ENCODE measurements around the gene PLXNA2.

The PLXNA2 gene

DNA sequence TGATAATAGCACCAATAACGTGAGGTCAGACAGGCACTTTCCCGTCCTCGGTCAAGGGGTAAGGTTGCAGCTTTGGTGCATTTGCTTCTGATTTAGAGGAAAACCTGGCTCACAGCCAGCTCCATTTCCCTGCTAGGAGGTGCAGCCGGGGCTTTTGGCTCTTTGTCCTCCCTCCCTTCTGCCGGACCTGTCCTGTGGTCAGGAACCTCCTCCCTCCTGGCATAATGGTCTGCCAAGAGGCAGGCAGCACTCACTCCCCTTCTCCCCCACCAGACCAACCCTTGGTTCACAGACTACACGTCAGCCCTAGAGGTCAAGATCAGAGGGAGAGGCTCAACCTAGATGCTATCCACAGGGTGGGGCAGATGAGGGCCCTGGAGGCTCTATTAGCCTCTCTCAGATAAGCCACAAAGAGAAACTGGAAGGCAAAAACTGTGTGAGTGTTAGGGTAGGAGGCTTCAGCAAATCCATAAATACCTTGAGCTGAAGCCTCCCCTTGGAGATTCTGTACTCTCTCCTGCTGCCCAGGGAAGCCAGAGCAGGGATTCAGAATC lies 64.8 kb downstream of the PLXNA2 start:
- DNase-seq = no peak

DNA sequence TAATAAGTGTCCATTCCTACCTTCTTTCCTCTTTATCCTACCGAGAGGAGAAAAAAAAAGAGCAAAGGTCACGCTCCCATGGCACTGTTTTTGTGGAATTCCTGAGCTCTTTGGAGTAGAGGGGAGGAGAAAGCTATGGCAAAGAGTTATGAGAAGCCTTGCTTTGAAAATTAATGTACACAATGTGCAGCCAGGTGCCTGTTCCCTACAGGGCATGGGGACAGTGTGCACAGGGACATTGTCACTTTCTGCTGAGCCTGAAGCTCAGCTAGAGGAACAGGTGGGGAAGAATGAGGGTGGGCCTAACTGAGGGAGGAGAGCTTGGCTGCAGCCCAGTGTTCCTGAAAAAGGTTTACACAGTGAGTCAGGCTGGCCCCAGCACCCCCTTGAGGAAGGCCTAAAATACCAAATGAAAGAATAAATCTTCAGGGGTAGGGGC lies 66.1 kb downstream of the PLXNA2 start:
- DNase-seq = no peak

GRCh38 chr1:208177656-208178055 lies 66.5 kb downstream of the PLXNA2 start:
- DNase-seq = no peak

DNA sequence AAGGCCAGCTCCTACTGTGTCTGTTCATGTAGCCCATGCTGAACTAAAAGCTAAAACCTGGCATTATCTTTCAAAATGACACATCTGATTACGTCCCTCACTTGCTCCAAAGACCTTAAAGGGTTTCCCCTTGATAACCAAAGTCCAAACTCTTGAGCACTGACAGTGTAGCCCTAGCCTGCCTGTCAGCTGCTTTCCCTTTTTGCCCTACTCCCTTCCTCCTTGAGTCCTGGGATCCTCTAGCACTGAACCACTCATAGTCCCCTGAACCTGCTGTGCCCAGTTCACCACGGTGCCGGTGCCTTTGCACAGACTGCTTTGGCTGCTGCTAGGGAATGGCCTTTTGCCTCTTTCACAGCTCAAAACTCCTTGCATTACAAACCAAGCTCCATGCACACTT lies 67.5 kb downstream of the PLXNA2 start:
- no peak for DNase-seq

GRCh38 chr1:208175508-208175895 lies 68.7 kb downstream of the PLXNA2 start:
- DNase-seq = no peak

- DNase-seq = no peak
These were observed 69.3 kb downstream of the PLXNA2 start for GRCh38 chr1:208174731-208175507.

DNA sequence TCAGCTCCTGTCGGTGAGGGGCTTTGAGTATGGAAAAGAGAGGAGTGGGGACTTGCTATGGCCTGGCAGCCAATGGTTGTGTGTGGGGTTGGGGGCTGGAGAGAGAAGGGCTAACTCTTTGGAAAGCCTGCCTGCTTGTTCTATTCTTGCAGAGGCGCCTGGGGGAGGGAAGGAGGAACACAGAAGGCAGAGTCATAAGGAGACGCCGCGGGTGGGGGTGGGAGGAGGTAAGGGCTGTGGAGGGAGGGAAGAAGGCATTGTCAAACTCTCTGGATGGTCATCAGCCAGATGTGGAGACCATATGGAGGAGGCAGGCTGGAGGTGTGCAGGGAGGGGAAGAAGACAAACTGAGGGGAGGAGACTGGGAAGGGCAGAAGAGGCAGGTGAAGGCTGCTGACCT lies 70.0 kb downstream of the PLXNA2 start:
- no peak for DNase-seq

- DNase-seq = no peak
These were observed 70.4 kb downstream of the PLXNA2 start for GRCh38 chr1:208173749-208174148.

- no peak for DNase-seq
These were observed 71.6 kb downstream of the PLXNA2 start for GRCh38 chr1:208172423-208173145.

DNA sequence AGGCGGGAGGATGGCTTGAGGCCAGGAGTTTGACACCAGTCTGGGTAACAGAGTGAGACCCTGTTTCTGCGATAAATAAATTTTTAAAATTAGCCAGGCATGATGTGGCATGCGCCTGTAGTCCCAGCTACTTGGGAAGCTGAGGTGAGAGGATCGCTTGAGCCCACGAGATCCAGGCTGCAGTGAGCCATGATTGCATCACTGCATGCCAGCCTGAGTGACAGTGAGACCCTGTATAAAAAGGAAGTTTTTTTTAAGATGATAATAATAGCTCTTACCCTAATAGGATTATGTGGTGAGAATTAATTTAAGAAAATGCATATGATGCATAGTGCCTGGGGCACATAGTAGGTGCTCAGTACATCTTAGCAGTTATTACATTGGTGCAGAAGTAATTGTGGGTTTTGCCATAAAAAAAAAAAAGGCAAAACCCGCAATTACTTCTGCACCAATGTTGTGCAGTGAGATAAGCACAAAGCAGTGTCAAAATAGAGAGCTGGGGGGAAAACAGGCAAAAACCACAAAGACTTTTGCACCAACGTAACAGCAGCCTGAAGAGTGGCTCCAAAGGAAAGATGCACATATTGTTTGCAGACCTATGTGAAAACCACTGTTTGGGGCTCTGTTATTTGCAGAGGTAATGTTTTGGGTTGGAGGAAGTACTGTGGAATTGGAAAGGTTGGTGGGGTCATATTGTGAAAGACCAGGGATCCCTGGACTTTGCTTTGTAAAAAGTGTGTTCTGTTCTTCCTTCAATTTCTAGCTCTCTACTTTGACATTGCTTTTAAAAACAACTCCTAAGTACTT lies 72.4 kb downstream of the PLXNA2 start:
- no peak for DNase-seq

DNA sequence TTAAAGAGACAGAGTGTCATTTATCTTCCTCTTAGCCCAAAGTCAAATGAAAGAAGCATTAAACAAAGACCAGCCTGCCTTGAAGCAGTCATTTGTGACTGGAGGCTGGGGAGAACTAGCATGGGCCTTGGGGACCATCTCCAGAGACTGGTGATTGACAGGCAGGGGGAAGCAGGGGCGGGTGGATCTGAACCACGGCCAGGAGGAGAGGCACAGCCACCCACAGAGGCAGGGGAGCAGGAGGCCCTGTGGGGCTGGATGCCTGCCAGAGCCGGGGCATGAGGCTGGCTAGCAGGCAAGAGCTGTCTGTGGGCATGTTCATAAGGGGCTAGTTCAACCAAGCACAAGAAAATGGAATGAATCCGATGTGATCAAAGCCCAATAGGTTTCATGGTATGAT lies 73.9 kb downstream of the PLXNA2 start:
- DNase-seq = no peak

GRCh38 chr1:208169081-208169879 lies 74.9 kb downstream of the PLXNA2 start:
- DNase-seq = no peak

- no peak for DNase-seq
These were observed 76.8 kb downstream of the PLXNA2 start for GRCh38 chr1:208167261-208167869.

DNA sequence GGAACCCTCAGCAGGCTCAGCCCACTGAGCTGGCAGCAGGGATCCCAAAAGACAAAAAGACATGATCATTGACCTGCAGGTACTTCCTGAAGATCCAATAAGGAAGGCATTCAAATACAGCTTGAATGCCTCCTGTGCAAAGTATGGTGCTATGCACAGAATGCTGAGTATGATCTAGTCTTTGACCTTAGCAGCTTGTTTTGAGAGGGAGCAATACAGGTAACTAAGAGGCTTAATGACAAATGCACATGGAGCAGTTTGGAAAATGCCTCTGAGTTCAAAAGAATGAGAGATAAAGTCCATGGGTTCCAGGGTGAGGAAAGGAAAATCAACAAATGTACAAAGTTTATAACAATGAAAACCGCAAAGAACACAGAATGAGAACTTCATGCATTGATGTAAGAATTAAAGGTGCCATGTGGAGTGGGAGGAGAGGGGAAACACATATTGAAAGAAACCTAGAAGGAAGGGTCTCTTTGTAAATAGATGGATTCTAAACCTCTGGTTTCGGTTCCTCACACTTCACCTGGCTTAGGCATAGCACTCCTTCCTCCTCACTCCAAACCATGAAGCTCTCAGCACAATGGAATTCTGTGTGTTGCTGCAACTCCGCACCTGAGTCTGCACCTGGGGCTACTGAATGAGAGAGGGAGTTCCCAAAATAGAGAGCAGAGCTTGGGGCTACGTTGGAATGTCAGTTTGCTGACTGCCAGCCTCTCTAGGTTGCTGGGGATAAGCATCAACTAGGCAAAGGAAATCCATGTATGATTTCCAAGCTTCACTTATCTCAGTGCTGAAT lies 77.6 kb downstream of the PLXNA2 start:
- DNase-seq = no peak

- no peak for DNase-seq
These were observed 78.5 kb downstream of the PLXNA2 start for GRCh38 chr1:208165659-208166058.

DNA sequence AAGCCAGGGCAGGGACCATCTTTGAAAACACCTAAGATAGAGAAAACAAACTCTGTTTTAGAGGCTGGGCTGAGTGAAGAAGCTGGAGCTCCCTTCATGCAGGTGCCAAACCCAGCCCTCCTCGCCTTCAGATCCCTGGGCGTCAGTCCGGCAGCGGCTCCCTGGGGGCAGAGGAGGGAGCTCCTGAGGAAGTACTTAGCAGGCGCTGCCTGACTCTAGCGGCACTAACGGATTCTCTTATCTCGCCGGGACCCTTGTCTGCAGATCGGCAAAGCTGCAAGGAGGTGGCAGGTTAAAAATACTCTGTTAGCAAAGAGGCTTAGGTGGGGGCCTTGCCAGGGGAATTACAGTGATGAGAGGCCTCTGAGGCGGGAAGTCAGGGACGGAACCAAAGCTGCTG lies 79.6 kb downstream of the PLXNA2 start:
- DNase-seq = no peak

- no peak for DNase-seq
These were observed 80.6 kb downstream of the PLXNA2 start for GRCh38 chr1:208163539-208163938.

GRCh38 chr1:208162903-208163302 lies 81.3 kb downstream of the PLXNA2 start:
- DNase-seq = no peak

GRCh38 chr1:208161656-208162375 lies 82.4 kb downstream of the PLXNA2 start:
- no peak for DNase-seq

DNA sequence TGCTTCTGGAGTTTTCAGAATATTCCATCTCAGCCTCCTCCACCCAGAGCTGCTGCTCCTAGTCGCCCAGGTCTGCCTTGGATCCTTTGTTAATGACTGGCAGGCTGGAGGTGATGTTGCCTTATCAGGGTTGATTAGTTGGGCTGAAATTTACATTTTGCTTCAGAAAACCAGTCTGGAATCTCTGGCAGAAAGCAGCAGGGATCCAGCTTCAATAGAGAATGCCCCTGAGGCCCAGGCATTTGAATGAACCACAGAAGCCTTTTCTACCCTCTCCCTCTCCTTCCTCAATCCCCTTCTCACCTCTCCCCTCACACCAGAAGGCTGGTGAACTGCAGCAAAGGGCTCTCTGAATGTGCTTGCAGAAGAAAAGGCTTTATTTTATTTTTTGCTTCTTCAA lies 83.2 kb downstream of the PLXNA2 start:
- DNase-seq = no peak
